Mucosa of rectum (tissue), 2 donors: Measurements from ENCODE around the gene ATG5.
A peak's percentile ranks its signal among the peaks of the same experiment; 100 is the strongest.
"Not testable (repeated sequence)": the region's sequence is repeated elsewhere in the genome, so short reads cannot be mapped to it uniquely, and the experiment has no call there.

Experiments used
- H3K27ac ChIP-seq, 2 donors: one replicate each; pipeline ENCODE4 v1.7.0; 2013; ENCODE audit warnings: inconsistent platforms in 2 of 2, low read depth in 2 of 2, low read length in 2 of 2
- H3K27me3 ChIP-seq, 2 donors: one replicate each; pipeline ENCODE4 v1.7.0; 2013; ENCODE audit warnings: low read length in 2 of 2; ENCODE audit not compliant: control insufficient read depth in 2 of 2, insufficient read depth in 2 of 2
- H3K36me3 ChIP-seq, 2 donors: one replicate each; pipeline ENCODE4 v1.7.0; 2013; ENCODE audit warnings: low read length in 2 of 2; ENCODE audit not compliant: control insufficient read depth in 2 of 2, insufficient read depth in 2 of 2
- H3K4me1 ChIP-seq, 2 donors: one replicate each; pipeline ENCODE4 v1.7.0; 2013; ENCODE audit warnings: low read length in 2 of 2, mild to moderate bottlenecking in 1 of 2; ENCODE audit not compliant: control insufficient read depth in 2 of 2, insufficient read depth in 2 of 2
- H3K4me3 ChIP-seq, 2 donors: one replicate each; pipeline ENCODE4 v1.7.0; 2013; ENCODE audit warnings: low read length in 2 of 2
- H3K9ac ChIP-seq, 2 donors: one replicate each; pipeline ENCODE4 v1.7.0; 2013; ENCODE audit warnings: low read length in 2 of 2, low read depth in 1 of 2, mild to moderate bottlenecking in 1 of 2
- H3K9me3 ChIP-seq, 2 donors: one replicate each; pipeline ENCODE4 v1.7.0; 2013; ENCODE audit warnings: low read length in 2 of 2; ENCODE audit not compliant: control insufficient read depth in 2 of 2
- donor health status: healthy.
- donor health status: Normal muscosa, but diverticular disease.

The ATG5 gene

GRCh38 chr6:106229876-106230445 is 95.6 kb downstream of the ATG5 start:
- not testable (repeated sequence) for H3K9ac ChIP-seq, H3K36me3 ChIP-seq, H3K4me3 ChIP-seq, H3K27ac ChIP-seq, H3K4me1 ChIP-seq, H3K9me3 ChIP-seq, H3K27me3 ChIP-seq

- H3K27ac ChIP-seq: peak overlapping the region in 1 of 2 donors; percentile 27
- H3K9ac ChIP-seq: no peak overlapping the region
- H3K27me3 ChIP-seq: no peaks in the 10 kb centered on the region
- no peaks in the 10 kb centered on the region for H3K36me3 ChIP-seq
- peaks cover 4 to 7% of the 10 kb centered on the region in 2 donors for H3K4me1 ChIP-seq
- peak overlapping the region in 1 of 2 donors; percentile 40 for H3K4me3 ChIP-seq
- H3K9me3 ChIP-seq: no peaks in the 10 kb centered on the region
Observed at GRCh38 chr6:106227612-106228507, 97.7 kb downstream of the ATG5 start.

GRCh38 chr6:106226676-106227075 is 98.9 kb downstream of the ATG5 start:
- no peaks in the 10 kb centered on the region for H3K27me3 ChIP-seq
- H3K9me3 ChIP-seq: no peaks in the 10 kb centered on the region
- no peak overlapping the region for H3K9ac ChIP-seq
- no peaks in the 10 kb centered on the region for H3K36me3 ChIP-seq
- no peak overlapping the region for H3K4me3 ChIP-seq
- peaks cover 4 to 7% of the 10 kb centered on the region in 2 donors for H3K4me1 ChIP-seq
- no peak overlapping the region for H3K27ac ChIP-seq

- Histone ChIP-seq H3K36me3 (no peaks in the 10 kb centered on the region), H3K9ac (no peak overlapping the region), H3K4me3 (no peak overlapping the region), H3K27me3 (no peaks in the 10 kb centered on the region), H3K27ac (no peak overlapping the region), H3K9me3 (no peaks in the 10 kb centered on the region), H3K4me1 (peaks cover 4 to 7% of the 10 kb centered on the region in 2 donors)
Observed at GRCh38 chr6:106225581-106225980, 100.0 kb downstream of the ATG5 start.

- no peaks in the 10 kb centered on the region for H3K27me3 ChIP-seq
- H3K36me3 ChIP-seq: no peaks in the 10 kb centered on the region
- H3K4me3 ChIP-seq: no peak overlapping the region
- no peak overlapping the region for H3K9ac ChIP-seq
- peaks cover 4 to 7% of the 10 kb centered on the region in 2 donors for H3K4me1 ChIP-seq
- H3K9me3 ChIP-seq: no peaks in the 10 kb centered on the region
- H3K27ac ChIP-seq: no peak overlapping the region
Observed at GRCh38 chr6:106223300-106223930, 102.1 kb downstream of the ATG5 start.

GRCh38 chr6:106220485-106220884 is 105.1 kb downstream of the ATG5 start:
- Histone ChIP-seq H3K4me3 (no peak overlapping the region), H3K36me3 (no peaks in the 10 kb centered on the region), H3K27me3 (no peaks in the 10 kb centered on the region), H3K9me3 (no peaks in the 10 kb centered on the region), H3K27ac (no peak overlapping the region), H3K9ac (no peak overlapping the region), H3K4me1 (no peaks in the 10 kb centered on the region)

- no peaks in the 10 kb centered on the region for H3K36me3 ChIP-seq
- no peaks in the 10 kb centered on the region for H3K4me1 ChIP-seq
- H3K4me3 ChIP-seq: no peak overlapping the region
- H3K27me3 ChIP-seq: no peaks in the 10 kb centered on the region
- H3K9ac ChIP-seq: no peak overlapping the region
- H3K27ac ChIP-seq: no peak overlapping the region
- H3K9me3 ChIP-seq: no peaks in the 10 kb centered on the region
Observed at GRCh38 chr6:106216527-106216926, 109.0 kb downstream of the ATG5 start.

GRCh38 chr6:106215608-106216007 is 110.0 kb downstream of the ATG5 start:
- no peaks in the 10 kb centered on the region for H3K9me3 ChIP-seq
- H3K36me3 ChIP-seq: no peaks in the 10 kb centered on the region
- no peak overlapping the region for H3K9ac ChIP-seq
- no peak overlapping the region for H3K4me3 ChIP-seq
- no peaks in the 10 kb centered on the region for H3K4me1 ChIP-seq
- no peak overlapping the region for H3K27ac ChIP-seq
- no peaks in the 10 kb centered on the region for H3K27me3 ChIP-seq

GRCh38 chr6:106214531-106214930 is 111.0 kb downstream of the ATG5 start:
- no peaks in the 10 kb centered on the region for H3K4me1 ChIP-seq
- H3K36me3 ChIP-seq: no peaks in the 10 kb centered on the region
- H3K9me3 ChIP-seq: no peaks in the 10 kb centered on the region
- H3K27me3 ChIP-seq: no peaks in the 10 kb centered on the region
- H3K27ac ChIP-seq: no peak overlapping the region
- H3K4me3 ChIP-seq: no peak overlapping the region
- no peak overlapping the region for H3K9ac ChIP-seq

- Histone ChIP-seq H3K36me3 (no peaks in the 10 kb centered on the region), H3K4me1 (no peaks in the 10 kb centered on the region), H3K9ac (no peak overlapping the region), H3K27ac (no peak overlapping the region), H3K4me3 (no peak overlapping the region), H3K27me3 (no peaks in the 10 kb centered on the region), H3K9me3 (no peaks in the 10 kb centered on the region)
Observed at GRCh38 chr6:106213660-106214289, 111.8 kb downstream of the ATG5 start.
